Naive thymus-derived CD4-positive, alpha-beta T cell (primary cell): Measurements from ENCODE around the gene ROBO1. TPM values are rescaled to one million over a fixed set of nuclear protein-coding genes. Genes with fewer than 3 reads are reported as not detected.

Experiments
- ATAC-seq: fragments of 150-1000 bp; cut with Tn5 transposase; 2 replicates; pipeline ENCODE4 v1.10.0; 2021; ENCODE audit warnings: mild to moderate bottlenecking, moderate library complexity
- CTCF ChIA-PET: fragments of 350-600 bp; sonication (Branson Sonifier 250); formaldehyde crosslinking; loops from one replicate; lab custom pipeline; 2021; ENCODE audit warnings: antibody characterized with exemption; lab: Charles Lee
- POLR2A ChIA-PET: fragments of 350-600 bp; sonication (Branson Sonifier 250); formaldehyde crosslinking; loops from one replicate; lab custom pipeline; 2021; ENCODE audit warnings: antibody characterized with exemption, inconsistent platforms; lab: Charles Lee
- DNase-seq, 9 donors: peaks; one replicate each; pipeline versions ENCODE4 v3.0.0 to v3.0.0-alpha.2; 2020 to 2022; ENCODE audit warnings: mixed read lengths in 1 of 9
- H3K27ac ChIP-seq: one replicate; pipeline ENCODE4 v1.7.0; 2013; ENCODE audit warnings: mild to moderate bottlenecking, low read depth, low read length, moderate library complexity
- H3K27me3 ChIP-seq, 2 donors: one replicate each; pipeline ENCODE4 v1.7.0; 2013; ENCODE audit warnings: low read length in 2 of 2, mild to moderate bottlenecking in 2 of 2, moderate library complexity in 2 of 2; ENCODE audit not compliant: control insufficient read depth in 2 of 2, insufficient read depth in 2 of 2
- H3K36me3 ChIP-seq, 3 experiments: 1 replicate in 2 of 3; 2 replicates in 1 of 3; pipeline ENCODE4 v1.7.0; 2013; ENCODE audit warnings: low read length in 3 of 3, mild to moderate bottlenecking in 3 of 3, moderate library complexity in 1 of 3; ENCODE audit not compliant: insufficient read depth in 3 of 3, control insufficient read depth in 2 of 3
- H3K4me1 ChIP-seq, 2 donors: one replicate each; pipeline ENCODE4 v1.7.0; 2013; ENCODE audit warnings: low read length in 2 of 2, mild to moderate bottlenecking in 2 of 2, moderate library complexity in 1 of 2; ENCODE audit not compliant: control insufficient read depth in 2 of 2, insufficient read depth in 2 of 2
- H3K4me3 ChIP-seq: 2 replicates; pipeline ENCODE4 v1.7.0; 2013; ENCODE audit warnings: mild to moderate bottlenecking, low read length
- H3K9me3 ChIP-seq, 3 experiments: 1 replicate in 2 of 3; 2 replicates in 1 of 3; pipeline ENCODE4 v1.7.0; 2013; ENCODE audit warnings: low read length in 3 of 3; ENCODE audit not compliant: control insufficient read depth in 2 of 3
- H3K27ac Mint-ChIP-seq, 9 donors: one replicate each; pipeline ENCODE4 v1.8.0; 2020 to 2022; ENCODE audit warnings: mixed read lengths in 9 of 9, mild to moderate bottlenecking in 8 of 9, moderate library complexity in 5 of 9, inconsistent platforms in 2 of 9
- H3K27me3 Mint-ChIP-seq, 5 donors: one replicate each; pipeline ENCODE4 v1.8.0; 2021 to 2022; ENCODE audit warnings: mixed read lengths in 5 of 5, mild to moderate bottlenecking in 1 of 5
- H3K36me3 Mint-ChIP-seq, 5 donors: one replicate each; pipeline ENCODE4 v1.8.0; 2020 to 2022; ENCODE audit warnings: mixed read lengths in 5 of 5, mild to moderate bottlenecking in 3 of 5, inconsistent platforms in 1 of 5
- H3K4me1 Mint-ChIP-seq, 7 donors: one replicate each; pipeline ENCODE4 v1.8.0; 2020 to 2022; ENCODE audit warnings: mixed read lengths in 7 of 7, mild to moderate bottlenecking in 3 of 7, inconsistent platforms in 1 of 7
- H3K4me3 Mint-ChIP-seq, 10 donors: one replicate each; pipeline ENCODE4 v1.8.0; 2020 to 2022; ENCODE audit warnings: mild to moderate bottlenecking in 10 of 10, mixed read lengths in 10 of 10, moderate library complexity in 6 of 10, inconsistent platforms in 2 of 10
- H3K9me3 Mint-ChIP-seq, 11 donors: one replicate each; pipeline ENCODE4 v1.8.0; 2020 to 2022; ENCODE audit warnings: mixed read lengths in 11 of 11, mild to moderate bottlenecking in 4 of 11, inconsistent platforms in 1 of 11, moderate library complexity in 1 of 11
- intact Hi-C, 2 donors: fragments of 100-400 bp; cut with micrococcal nuclease; formaldehyde crosslinking; loops; one replicate each; pipeline ENCODE4 v1.15.1; 2023
- polyA plus RNA-seq, 2 donors: library from polyadenylated mRNA; unstranded; fragments of 300-500 nt; fragmentation: Illumina TruSeq; gene quantifications; one replicate each; pipeline ENCODE4 v1.2.3, GENCODE V29; 2021
- total RNA-seq, 6 experiments: library from RNA in 5 of 6; stranded (reverse) in 5 of 6; gene quantifications; 1 replicate in 5 of 6; 2 replicates in 1 of 6; pipeline ENCODE4 v1.2.3 and lab custom pipeline; 2021 to 2026

The ROBO1 gene
- total and polyA plus RNA-seq, 7 experiments from 2014 or later, result 0.08 to 0.59 (median 0.26) TPM; not detected in 2

DNA sequence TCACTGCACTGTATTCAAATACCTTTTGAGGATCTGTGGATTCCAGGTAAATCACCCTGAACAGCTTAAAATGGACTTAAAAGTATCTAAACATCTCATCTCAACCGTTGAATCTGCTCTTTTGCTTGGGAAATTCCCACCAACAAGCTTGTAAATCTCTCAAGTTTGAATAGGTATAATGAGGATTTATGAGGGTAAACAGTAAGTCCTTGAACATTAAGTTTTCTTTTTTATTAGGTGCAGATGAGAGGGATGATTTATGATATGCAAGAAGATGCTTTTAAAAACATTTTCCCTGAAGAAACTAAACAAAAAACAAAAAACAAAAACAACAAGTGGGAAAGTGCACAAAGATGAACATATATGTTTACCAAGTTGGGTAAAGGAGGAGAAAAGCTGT, 290.6 kb downstream of the ROBO1 start:
- H3K36me3 Mint-ChIP-seq, result no peaks in the 10 kb centered on the region
- H3K27me3 Mint-ChIP-seq, result no peaks in the 10 kb centered on the region
- ChIA-PET POLR2A (no interaction called here), CTCF (no interaction called here)
- Histone ChIP-seq H3K4me3 (no peak overlapping the region), H3K4me1 (no peaks in the 10 kb centered on the region), H3K27ac (no peak overlapping the region), H3K27me3 (no peaks in the 10 kb centered on the region), H3K36me3 (no peaks in the 10 kb centered on the region), H3K9me3 (no peaks in the 10 kb centered on the region)
- H3K4me1 Mint-ChIP-seq, result no peaks in the 10 kb centered on the region
- ATAC-seq, result no peak
- H3K4me3 Mint-ChIP-seq, result no peak overlapping the region
- intact Hi-C loops, result no loop called here
- H3K9me3 Mint-ChIP-seq, result peaks cover 0 to 10% (median 2%) of the 10 kb centered on the region in 11 donors
- no peak for DNase-seq
- no peak overlapping the region for H3K27ac Mint-ChIP-seq

DNA sequence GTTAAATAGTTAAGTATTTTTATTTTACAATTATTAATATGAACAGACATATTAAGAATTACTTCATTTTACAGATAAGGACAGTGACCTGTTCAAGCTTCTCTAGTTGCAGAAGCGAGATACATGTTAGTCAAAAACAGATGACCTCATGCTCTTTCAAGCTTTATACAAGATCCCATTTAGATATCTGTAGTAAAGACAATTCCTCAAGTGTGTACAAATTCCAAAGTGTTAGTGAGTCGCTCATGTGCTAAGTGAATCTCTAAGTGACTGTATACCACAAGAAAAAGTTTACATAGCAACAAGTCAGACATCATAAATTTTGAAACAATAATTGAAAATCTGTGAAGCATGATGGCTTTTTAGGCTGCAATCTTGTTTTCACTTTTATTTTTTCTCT, 293.8 kb downstream of the ROBO1 start:
- no peak for DNase-seq
- Histone ChIP-seq H3K27ac (no peak overlapping the region), H3K27me3 (no peaks in the 10 kb centered on the region), H3K4me1 (no peaks in the 10 kb centered on the region), H3K9me3 (no peaks in the 10 kb centered on the region), H3K36me3 (no peaks in the 10 kb centered on the region), H3K4me3 (no peak overlapping the region)
- Mint-ChIP-seq H3K27me3 (no peaks in the 10 kb centered on the region), H3K4me3 (no peak overlapping the region), H3K4me1 (no peaks in the 10 kb centered on the region), H3K27ac (no peak overlapping the region), H3K36me3 (no peaks in the 10 kb centered on the region), H3K9me3 (peaks cover 0 to 10% (median 2%) of the 10 kb centered on the region in 11 donors)
- ChIA-PET POLR2A (no interaction called here), CTCF (no interaction called here)
- no peak for ATAC-seq
- intact Hi-C loops, result no loop called here

DNA sequence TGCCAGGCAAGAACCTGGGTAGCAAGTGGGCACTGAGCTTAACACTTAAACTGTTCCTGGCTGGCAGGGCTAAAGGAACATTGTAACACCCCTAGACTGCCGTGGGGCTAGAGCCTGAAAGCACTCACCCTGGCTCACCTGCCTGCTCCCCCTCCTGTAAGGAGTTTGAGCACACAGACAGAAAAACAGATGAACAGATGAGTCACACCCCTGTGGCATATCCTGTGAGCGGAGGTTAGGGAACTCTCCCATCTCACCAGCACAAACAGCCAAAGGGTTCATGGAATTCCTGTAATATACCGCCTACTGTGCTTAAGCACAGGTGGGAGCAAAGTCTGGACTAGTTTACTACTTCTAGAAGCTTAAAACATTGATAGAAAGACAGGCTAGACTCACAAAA, 300.1 kb downstream of the ROBO1 start:
- no peak overlapping the region for H3K27ac Mint-ChIP-seq
- POLR2A ChIA-PET, result no interaction called here
- H3K9me3 Mint-ChIP-seq, result peaks cover 0 to 11% (median 1%) of the 10 kb centered on the region in 11 donors
- Histone ChIP-seq H3K36me3 (no peaks in the 10 kb centered on the region), H3K4me3 (no peak overlapping the region), H3K27ac (no peak overlapping the region), H3K9me3 (no peaks in the 10 kb centered on the region), H3K27me3 (no peaks in the 10 kb centered on the region), H3K4me1 (no peaks in the 10 kb centered on the region)
- CTCF ChIA-PET, result no interaction called here
- H3K4me3 Mint-ChIP-seq, result no peak overlapping the region
- intact Hi-C loops, result no loop called here
- no peaks in the 10 kb centered on the region for H3K27me3 Mint-ChIP-seq
- no peaks in the 10 kb centered on the region for H3K4me1 Mint-ChIP-seq
- ATAC-seq (no peak), DNase-seq (no peak)
- H3K36me3 Mint-ChIP-seq, result no peaks in the 10 kb centered on the region

DNA sequence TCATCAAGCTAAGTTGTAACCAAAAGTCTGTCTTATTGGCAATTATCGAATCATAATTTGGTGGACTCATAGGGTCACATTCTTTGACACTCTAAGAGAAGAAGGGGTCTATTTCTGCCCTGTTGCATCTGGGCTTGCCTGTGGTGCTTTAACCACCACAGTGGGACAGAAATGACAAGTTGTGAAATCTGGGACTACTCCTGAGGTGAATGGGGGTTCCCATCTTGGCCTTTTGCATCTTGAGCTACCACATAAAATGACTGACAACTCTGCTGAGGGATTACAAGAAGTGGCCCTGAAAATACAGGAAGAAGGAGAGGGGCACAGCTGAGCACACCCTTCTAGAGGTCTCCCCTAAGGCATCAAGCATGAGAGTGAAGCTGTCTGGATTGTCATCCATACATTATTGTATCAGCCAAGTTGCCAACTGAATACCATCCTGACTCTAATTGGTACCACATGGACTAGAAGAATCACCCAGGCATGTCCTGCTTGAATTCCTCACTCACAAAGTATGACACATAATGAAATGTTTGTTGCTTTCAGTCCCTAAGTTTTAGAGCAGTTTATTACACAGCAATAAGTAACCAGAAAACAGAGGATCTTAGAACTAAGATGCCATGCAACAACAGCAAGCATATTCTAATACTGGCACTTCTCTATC, 306.5 kb downstream of the ROBO1 start:
- ChIA-PET POLR2A (no interaction called here), CTCF (no interaction called here)
- Mint-ChIP-seq H3K4me3 (no peak overlapping the region), H3K9me3 (peaks cover 0 to 20% (median 4%) of the 10 kb centered on the region in 11 donors), H3K4me1 (no peaks in the 10 kb centered on the region), H3K27ac (no peak overlapping the region), H3K36me3 (no peaks in the 10 kb centered on the region), H3K27me3 (no peaks in the 10 kb centered on the region)
- Histone ChIP-seq H3K27me3 (no peaks in the 10 kb centered on the region), H3K27ac (no peak overlapping the region), H3K4me1 (no peaks in the 10 kb centered on the region), H3K4me3 (no peak overlapping the region), H3K9me3 (no peaks in the 10 kb centered on the region), H3K36me3 (no peaks in the 10 kb centered on the region)
- intact Hi-C loops, result no loop called here
- ATAC-seq (no peak), DNase-seq (no peak)

- H3K27me3 ChIP-seq, result no peaks in the 10 kb centered on the region
- no peak overlapping the region for H3K27ac ChIP-seq
- H3K4me3 ChIP-seq, result no peak overlapping the region
- Mint-ChIP-seq H3K4me3 (no peak overlapping the region), H3K27ac (no peak overlapping the region), H3K36me3 (no peaks in the 10 kb centered on the region), H3K4me1 (no peaks in the 10 kb centered on the region), H3K9me3 (peaks cover 0 to 12% (median 3%) of the 10 kb centered on the region in 11 donors), H3K27me3 (no peaks in the 10 kb centered on the region)
- DNase-seq (no peak), ATAC-seq (no peak)
- CTCF ChIA-PET, result no interaction called here
- no peaks in the 10 kb centered on the region for H3K9me3 ChIP-seq
- intact Hi-C loops, result no loop called here
- no peaks in the 10 kb centered on the region for H3K36me3 ChIP-seq
- H3K4me1 ChIP-seq, result no peaks in the 10 kb centered on the region
- POLR2A ChIA-PET, result no interaction called here
Measured at GRCh38 chr3:79453600-79453999, 314.2 kb downstream of the ROBO1 start.

GRCh38 chr3:79436387-79436786, 331.4 kb downstream of the ROBO1 start:
- H3K27ac Mint-ChIP-seq, result no peak overlapping the region
- intact Hi-C loops, result no loop called here

DNA sequence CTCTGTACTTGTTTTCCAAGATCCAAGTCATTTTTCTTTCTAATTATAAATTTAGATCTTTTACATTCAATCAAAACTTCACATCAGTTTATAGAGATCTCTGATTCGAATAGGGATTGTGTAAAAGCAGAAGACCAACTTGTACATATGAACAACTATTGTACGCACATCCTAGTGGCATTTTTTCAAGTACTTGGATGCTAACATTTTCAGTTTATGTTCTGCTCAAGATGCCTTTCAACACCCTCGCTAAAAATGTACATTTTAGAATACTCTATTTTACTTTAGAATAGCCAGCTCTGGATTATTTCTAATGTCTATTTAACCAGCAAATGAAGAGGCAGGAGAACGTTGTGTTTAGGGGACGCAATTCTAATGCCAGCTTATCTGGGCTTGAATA, 340.7 kb downstream of the ROBO1 start:
- ChIA-PET CTCF (no interaction called here), POLR2A (no interaction called here)
- no peaks in the 10 kb centered on the region for H3K36me3 ChIP-seq
- no peaks in the 10 kb centered on the region for H3K4me1 Mint-ChIP-seq
- no peaks in the 10 kb centered on the region for H3K27me3 Mint-ChIP-seq
- H3K4me1 ChIP-seq, result no peaks in the 10 kb centered on the region
- no peaks in the 10 kb centered on the region for H3K9me3 ChIP-seq
- H3K27me3 ChIP-seq, result no peaks in the 10 kb centered on the region
- intact Hi-C loops, result no loop called here
- H3K4me3 ChIP-seq, result no peak overlapping the region
- no peak overlapping the region for H3K4me3 Mint-ChIP-seq
- no peaks in the 10 kb centered on the region for H3K36me3 Mint-ChIP-seq
- no peak for ATAC-seq
- no peak for DNase-seq
- H3K27ac ChIP-seq, result no peak overlapping the region
- no peak overlapping the region for H3K27ac Mint-ChIP-seq
- H3K9me3 Mint-ChIP-seq, result peaks cover 0 to 18% (median 2%) of the 10 kb centered on the region in 11 donors

More at GRCh38 chr3:79436387-79436786, 331.4 kb downstream of the ROBO1 start:
- DNase-seq (no peak), ATAC-seq (no peak)
- Histone ChIP-seq H3K4me3 (no peak overlapping the region), H3K9me3 (no peaks in the 10 kb centered on the region), H3K4me1 (no peaks in the 10 kb centered on the region), H3K27me3 (no peaks in the 10 kb centered on the region), H3K27ac (no peak overlapping the region), H3K36me3 (no peaks in the 10 kb centered on the region)
- Mint-ChIP-seq H3K9me3 (peaks cover 0 to 7% (median 2%) of the 10 kb centered on the region in 11 donors), H3K4me1 (no peaks in the 10 kb centered on the region), H3K36me3 (no peaks in the 10 kb centered on the region), H3K4me3 (no peak overlapping the region), H3K27me3 (no peaks in the 10 kb centered on the region)
- POLR2A ChIA-PET, result no interaction called here
- CTCF ChIA-PET, result no interaction called here
